Measurements from ENCODE around the gene ANKMY1.
A peak's percentile ranks its signal among the peaks of the same experiment; 100 is the strongest.

Gene ANKMY1

DNA sequence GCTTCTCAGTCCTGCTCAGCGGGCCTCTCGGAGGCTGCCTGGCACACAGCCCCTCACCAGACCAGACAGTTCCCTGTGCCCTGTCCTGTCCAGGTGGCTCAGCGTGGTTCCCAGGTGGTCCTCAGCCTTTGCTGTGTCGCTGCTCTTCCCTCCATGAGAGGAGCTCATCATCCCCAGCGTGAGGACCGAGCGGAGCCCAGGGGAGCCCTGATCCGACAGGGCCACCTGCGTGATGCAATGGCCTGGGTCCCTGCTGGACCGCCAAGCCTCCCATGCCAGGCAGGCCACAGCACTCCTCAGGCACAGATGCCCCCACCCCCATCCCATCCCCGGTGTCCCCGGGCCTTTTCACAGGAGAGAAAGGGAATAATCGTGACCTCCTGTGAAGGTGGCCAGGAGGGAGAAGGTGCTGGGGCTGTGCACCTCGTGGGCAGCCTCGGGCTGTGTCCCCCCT, 118.1 kb downstream of the ANKMY1 start:
- H3K4me3 ChIP-seq (ENCODE audit: low read depth, low read length) = no peak overlapping the region

DNA sequence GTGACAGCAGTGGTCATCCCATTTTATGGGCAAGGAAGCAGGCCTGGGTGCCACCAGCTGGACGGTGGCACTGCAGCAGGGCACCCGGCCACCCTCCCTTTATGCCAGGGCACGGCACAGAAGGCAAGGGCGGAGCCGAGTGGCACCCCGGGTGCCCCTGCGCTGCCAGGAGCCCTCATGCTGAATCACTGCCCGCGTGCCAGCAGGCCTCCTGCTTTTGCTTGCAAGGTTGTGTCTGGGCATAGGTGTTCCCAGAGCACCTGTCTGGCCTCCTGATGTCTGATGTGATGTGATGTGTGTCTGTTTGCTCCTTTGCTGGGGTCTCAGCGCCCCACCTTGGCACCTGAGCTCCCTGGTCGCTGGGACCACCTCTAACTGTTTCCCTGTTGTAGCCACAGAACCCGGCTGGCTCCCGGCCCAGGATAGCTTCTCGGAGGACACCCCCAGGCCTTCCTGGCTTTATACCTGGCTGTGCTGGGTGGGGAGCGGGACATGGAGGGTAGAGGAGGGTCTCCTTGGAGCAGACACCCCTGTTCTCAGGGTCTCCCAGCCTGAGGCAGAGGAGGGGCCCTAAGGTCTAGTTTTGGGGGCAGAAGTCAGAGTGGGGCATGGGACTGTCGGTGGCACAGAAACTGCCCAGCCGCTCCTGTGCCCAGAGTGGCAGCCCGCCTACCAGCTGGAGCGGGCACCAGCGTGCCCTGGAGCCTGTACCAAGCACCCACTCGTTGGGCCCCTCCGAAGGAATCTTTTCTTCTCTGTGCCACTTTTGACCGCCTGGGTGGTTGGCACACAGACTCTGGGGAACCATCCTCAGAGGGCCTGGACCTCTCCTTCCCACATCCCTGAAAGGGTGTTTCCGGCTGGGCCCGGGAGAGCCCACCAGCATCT, 118.7 kb downstream of the ANKMY1 start:
- no peak overlapping the region for H3K4me3 ChIP-seq (ENCODE audit: low read depth, low read length)

- no peak overlapping the region for H3K4me3 ChIP-seq (ENCODE audit: low read depth, low read length)
Observed at GRCh38 chr2:240437861-240438809, 119.7 kb downstream of the ANKMY1 start.

- no peak overlapping the region for H3K4me3 ChIP-seq (ENCODE audit: low read depth, low read length)
Observed at GRCh38 chr2:240437551-240437860, 120.3 kb downstream of the ANKMY1 start.

DNA sequence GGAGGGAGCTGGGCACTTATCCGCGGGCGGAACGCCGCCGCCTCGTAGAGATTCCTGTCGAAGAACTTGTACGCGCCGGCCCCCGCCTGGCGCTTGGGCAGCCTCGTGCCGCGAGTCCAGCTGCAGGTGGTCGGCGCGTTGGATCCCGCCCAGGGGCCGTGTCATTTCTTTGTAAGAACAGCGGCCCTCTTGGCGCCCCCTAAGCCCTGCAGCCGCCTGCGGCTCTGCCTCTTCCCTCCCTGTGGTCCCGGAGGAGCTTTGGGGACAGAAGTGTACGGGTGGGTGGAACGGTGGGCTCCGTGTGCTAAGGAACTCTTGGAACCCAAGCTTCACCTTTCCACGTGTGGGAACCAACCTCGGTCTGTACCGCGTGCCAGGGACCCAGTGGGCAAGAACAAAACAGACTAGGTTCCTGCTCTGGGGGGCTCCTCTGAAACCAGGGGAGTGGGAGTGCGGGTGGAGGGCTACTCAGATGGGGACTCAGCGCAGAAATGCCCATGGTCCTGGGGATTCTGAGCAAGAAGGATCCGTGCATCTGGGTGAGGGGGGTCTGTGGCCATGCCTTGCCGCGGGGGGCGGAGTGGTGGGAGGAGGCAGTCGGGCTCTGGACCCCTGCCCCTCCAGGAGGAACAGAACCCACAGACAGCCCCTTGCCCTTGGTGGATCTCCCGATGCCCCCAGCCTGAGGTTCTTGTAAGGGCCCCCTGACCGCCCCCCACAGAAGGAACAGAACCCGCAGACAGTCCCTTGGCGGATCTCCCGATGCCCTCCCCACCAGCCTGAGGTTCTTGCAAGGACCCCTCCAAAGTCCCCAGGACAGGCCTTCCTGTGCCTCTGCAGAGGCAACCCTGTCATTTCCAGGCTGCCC, 120.9 kb downstream of the ANKMY1 start:
- H3K4me3 ChIP-seq (ENCODE audit: low read depth, low read length) = peak overlapping the region; percentile 43

DNA sequence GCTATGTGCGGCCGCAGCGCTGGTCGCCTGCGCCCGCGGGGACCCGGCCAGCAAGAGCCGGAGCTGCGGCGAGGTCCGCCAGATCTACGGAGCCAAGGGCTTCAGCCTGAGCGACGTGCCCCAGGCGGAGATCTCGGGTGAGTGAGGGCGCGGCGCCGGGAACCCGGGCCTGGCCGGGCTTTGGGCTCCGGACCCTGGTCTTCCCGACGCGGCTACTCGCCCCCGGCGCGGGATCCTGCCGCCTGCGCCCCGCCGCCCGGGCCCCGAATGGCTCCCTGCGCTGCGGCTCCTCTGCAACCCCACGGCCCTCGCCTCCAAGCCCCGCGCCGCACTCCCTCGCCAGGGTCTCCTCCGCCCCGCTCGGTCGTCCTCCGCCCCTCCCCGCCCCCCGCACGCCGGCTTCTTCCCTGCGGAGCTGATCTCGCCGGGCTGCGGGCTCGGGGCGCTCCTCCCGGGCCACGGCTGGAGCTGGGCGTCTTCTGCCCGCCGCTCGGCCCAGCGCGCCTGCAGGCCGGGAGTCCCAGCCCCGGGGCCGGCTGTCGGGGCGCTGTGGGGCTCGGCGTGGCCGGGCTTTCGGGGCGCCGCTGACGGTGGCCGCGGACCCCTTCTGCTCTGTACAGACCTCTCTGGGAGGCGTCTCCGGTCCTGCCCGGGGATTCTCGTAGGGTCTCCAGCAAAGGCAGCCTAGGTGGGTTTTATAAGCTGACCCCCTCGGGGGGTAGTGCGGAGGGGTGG, 121.7 kb downstream of the ANKMY1 start:
- H3K4me3 ChIP-seq (ENCODE audit: low read depth, low read length) = peak overlapping the region; percentile 43

- H3K4me3 ChIP-seq (ENCODE audit: low read depth, low read length) = peak within 1 kb of the TSS; percentile 57
Observed at GRCh38 chr2:240435457-240435947, 122.3 kb downstream of the ANKMY1 start, which contains the start of gene GPC1. TSS of gene GPC1 (plus strand) at chr2:240435663. CDS start at chr2:240435919, 256 bp downstream.

DNA sequence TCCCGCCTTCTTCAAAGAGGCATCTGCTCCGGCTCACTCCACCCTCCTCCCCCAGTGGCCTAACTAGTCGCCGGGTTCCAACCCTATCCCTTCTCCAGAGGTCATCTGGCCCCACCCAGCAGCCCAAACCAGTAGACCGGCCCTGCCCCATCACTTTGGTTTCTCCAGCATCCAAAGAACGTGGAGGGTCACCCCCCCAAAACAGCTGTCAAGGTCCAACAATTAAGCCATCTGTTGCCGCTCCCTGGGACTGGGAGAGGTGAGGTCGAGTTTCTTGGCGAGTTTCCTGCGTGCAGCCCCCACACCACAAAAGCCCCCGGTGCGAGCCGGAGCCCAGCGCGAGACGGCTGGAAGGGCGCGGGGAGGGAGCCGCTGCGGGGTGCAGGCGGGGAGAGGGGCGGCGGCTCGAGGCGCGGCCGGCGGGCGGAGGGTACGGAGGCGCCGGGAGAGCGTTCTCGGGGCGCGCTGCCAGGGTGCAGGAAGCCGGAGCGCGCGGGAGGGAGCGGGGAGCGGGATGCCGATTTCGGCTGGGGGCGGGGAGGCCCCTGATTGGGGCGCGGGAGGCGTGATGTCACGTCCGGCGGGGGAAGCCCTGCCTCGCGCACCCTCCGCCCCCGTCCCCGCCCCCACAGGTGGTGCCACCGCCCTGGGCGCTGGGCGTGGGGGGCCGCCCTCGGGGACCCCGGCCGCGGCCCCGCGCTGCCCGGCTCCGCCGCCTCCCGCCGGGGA, 122.9 kb downstream of the ANKMY1 start:
- H3K4me3 ChIP-seq (ENCODE audit: low read depth, low read length) = peak overlapping the region; percentile 57

GRCh38 chr2:240433973-240434727, 123.6 kb downstream of the ANKMY1 start:
- peak overlapping the region; percentile 57 for H3K4me3 ChIP-seq (ENCODE audit: low read depth, low read length)

GRCh38 chr2:240432820-240433801, 124.7 kb downstream of the ANKMY1 start:
- no peak overlapping the region for H3K4me3 ChIP-seq (ENCODE audit: low read depth, low read length)

DNA sequence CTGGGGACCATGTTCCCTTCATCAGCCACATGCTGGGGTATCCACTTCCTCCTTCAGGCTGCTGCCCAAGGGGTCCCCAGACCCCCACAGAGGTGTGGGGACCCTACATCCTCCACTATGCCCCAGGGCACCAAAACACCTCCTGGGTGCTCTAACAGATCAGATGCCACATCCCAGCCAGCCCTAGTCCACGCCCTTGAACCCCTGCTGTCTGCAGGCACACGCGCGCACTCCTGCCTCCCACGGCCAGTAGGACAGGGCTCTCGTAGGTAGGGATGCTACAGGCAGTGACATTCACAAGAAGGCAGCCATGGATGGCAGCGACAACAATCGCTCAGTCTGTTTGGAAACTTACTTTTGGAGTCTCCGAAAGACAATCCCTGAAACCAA, 125.4 kb downstream of the ANKMY1 start:
- H3K4me3 ChIP-seq (ENCODE audit: low read depth, low read length) = no peak overlapping the region

GRCh38 chr2:240431661-240432424, 125.9 kb downstream of the ANKMY1 start:
- H3K4me3 ChIP-seq (ENCODE audit: low read depth, low read length) = no peak overlapping the region

GRCh38 chr2:240431271-240431660, 126.5 kb downstream of the ANKMY1 start:
- no peak overlapping the region for H3K4me3 ChIP-seq (ENCODE audit: low read depth, low read length)

DNA sequence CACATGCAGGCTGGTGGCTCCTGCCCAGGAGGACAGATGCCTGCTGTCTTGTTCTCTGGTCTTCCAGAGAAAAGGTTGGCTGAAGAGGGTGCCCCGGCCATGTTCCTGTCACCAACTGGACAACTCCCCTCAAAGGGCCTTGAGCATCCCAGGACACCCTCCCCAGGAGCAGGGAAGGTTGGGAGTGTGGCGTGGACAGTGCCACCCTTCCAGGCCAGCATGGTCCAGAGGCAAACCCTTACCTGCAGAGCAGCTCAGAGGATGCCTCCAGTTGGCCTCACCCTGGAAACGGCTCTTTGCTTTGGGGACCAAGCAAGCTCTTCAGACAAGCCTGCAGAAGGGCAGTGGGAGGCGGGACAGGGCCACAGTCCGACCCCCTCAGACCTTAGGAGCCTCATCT, 127.2 kb downstream of the ANKMY1 start:
- no peak overlapping the region for H3K4me3 ChIP-seq (ENCODE audit: low read depth, low read length)

- H3K4me3 ChIP-seq (ENCODE audit: low read depth, low read length) = no peak overlapping the region
Observed at GRCh38 chr2:240429872-240430491, 127.8 kb downstream of the ANKMY1 start.

Measured in iPS-11a (cell line).